Activated CD4-positive, alpha-beta memory T cell treated with anti-CD3 and anti-CD28 coated beads for 36 hours (primary cell): Measurements from ENCODE around the gene ABI1. TPM values are rescaled to one million over a fixed set of nuclear protein-coding genes. Genes with fewer than 3 reads are reported as not detected.

Experiments
- CTCF ChIA-PET: fragments of 350-600 bp; sonication (Branson Sonifier 250); formaldehyde crosslinking; loops from one replicate; lab custom pipeline; 2021; ENCODE audit warnings: antibody characterized with exemption, inconsistent platforms; lab: Charles Lee
- POLR2A ChIA-PET: fragments of 350-600 bp; sonication (Branson Sonifier 250); formaldehyde crosslinking; loops from one replicate; lab custom pipeline; 2021; ENCODE audit warnings: antibody characterized with exemption; lab: Charles Lee
- DNase-seq: peaks from one replicate; pipeline ENCODE4 v3.0.0-alpha.2; 2020
- H3K27ac Mint-ChIP-seq: one replicate; pipeline ENCODE4 v1.8.0; 2021; ENCODE audit warnings: mixed read lengths
- H3K27me3 Mint-ChIP-seq: one replicate; pipeline ENCODE4 v1.8.0; 2021; ENCODE audit warnings: mixed read lengths
- H3K36me3 Mint-ChIP-seq: one replicate; pipeline ENCODE4 v1.8.0; 2021; ENCODE audit warnings: mixed read lengths
- H3K4me1 Mint-ChIP-seq: one replicate; pipeline ENCODE4 v1.8.0; 2021; ENCODE audit warnings: low read depth, mixed read lengths
- H3K4me3 Mint-ChIP-seq: one replicate; pipeline ENCODE4 v1.8.0; 2021; ENCODE audit warnings: mild to moderate bottlenecking, mixed read lengths
- H3K9me3 Mint-ChIP-seq: one replicate; pipeline ENCODE4 v1.8.0; 2021; ENCODE audit warnings: mixed read lengths
- intact Hi-C: fragments of 100-400 bp; cut with micrococcal nuclease; formaldehyde crosslinking; loops from one replicate; pipeline ENCODE4 v1.15.1; 2023
- total RNA-seq, 2 experiments: library from RNA; stranded (reverse); gene quantifications; one replicate each; pipeline ENCODE4 v1.2.3, GENCODE V29; 2021

The ABI1 gene
- total RNA-seq, 2 experiments from 2014 or later: 55.5 to 56.2 TPM

- Mint-ChIP-seq H3K27me3 (no peaks in the 10 kb centered on the region), H3K4me3 (no peak overlapping the region), H3K4me1 (peaks cover 59% of the 10 kb centered on the region), H3K9me3 (no peaks in the 10 kb centered on the region), H3K27ac (no peak overlapping the region), H3K36me3 (peaks cover 10% of the 10 kb centered on the region)
- ChIA-PET CTCF (interaction anchor here (0.9 to 1.0 kb wide), 2 partner anchors 9 to 17 kb away, joined by 3 to 4 read pairs; partner anchors contain the start of gene ABI1), POLR2A (interaction anchor here (1.0 to 1.2 kb wide), 2 partner anchors 16 to 64 kb away, joined by 3 read pairs; partner anchors contain the start of gene ABI1)
- intact Hi-C loops: loop anchor here (5.0 kb wide), 2 partner anchors 37 to 62 kb away; no protein-coding TSS in a partner anchor
- no peak for DNase-seq
These were observed 16.3 kb downstream of the ABI1 start for GRCh38 chr10:26844396-26844975.

- intact Hi-C loops: loop anchor here (5.0 kb wide), 2 partner anchors 36 to 61 kb away; no protein-coding TSS in a partner anchor
- ChIA-PET CTCF (interaction anchor here (2.4 kb wide), 1 partner anchor 18 kb away, joined by 6 read pairs; no protein-coding TSS in a partner anchor), POLR2A (interaction anchor here (1.0 to 1.2 kb wide), 3 partner anchors 13 to 63 kb away, joined by 3 read pairs; partner anchors contain the start of gene ABI1)
- peaks cover 64% of the 10 kb centered on the region for H3K4me1 Mint-ChIP-seq
- no peak overlapping the region for H3K27ac Mint-ChIP-seq
- H3K27me3 Mint-ChIP-seq: no peaks in the 10 kb centered on the region
- H3K9me3 Mint-ChIP-seq: no peaks in the 10 kb centered on the region
- no peak overlapping the region for H3K4me3 Mint-ChIP-seq
- peaks cover 10% of the 10 kb centered on the region for H3K36me3 Mint-ChIP-seq
- no peak for DNase-seq
These were observed 17.0 kb downstream of the ABI1 start for GRCh38 chr10:26843736-26844135.

GRCh38 chr10:26841733-26842317 lies 18.9 kb downstream of the ABI1 start:
- H3K4me1 Mint-ChIP-seq: peaks cover 75% of the 10 kb centered on the region
- H3K27me3 Mint-ChIP-seq: no peaks in the 10 kb centered on the region
- POLR2A ChIA-PET: interaction anchor here (0.8 kb wide), 1 partner anchor 15 kb away, joined by 3 read pairs; no protein-coding TSS in a partner anchor

GRCh38 chr10:26840938-26841732 lies 19.6 kb downstream of the ABI1 start:
- intact Hi-C loops: loop anchor here (1.0 to 5.0 kb wide), 3 partner anchors 19 to 59 kb away; partner anchors contain the start of gene ABI1
- peaks cover 11% of the 10 kb centered on the region for H3K36me3 Mint-ChIP-seq
- ChIA-PET POLR2A (no interaction called here), CTCF (no interaction called here)
- peaks cover 4% of the 10 kb centered on the region for H3K9me3 Mint-ChIP-seq
- H3K4me3 Mint-ChIP-seq: no peak overlapping the region
- H3K27ac Mint-ChIP-seq: peak overlapping the region; percentile 46
- no peaks in the 10 kb centered on the region for H3K27me3 Mint-ChIP-seq
- no peak for DNase-seq
- peaks cover 73% of the 10 kb centered on the region for H3K4me1 Mint-ChIP-seq

More at GRCh38 chr10:26841733-26842317, 18.9 kb downstream of the ABI1 start:
- Mint-ChIP-seq H3K9me3 (no peaks in the 10 kb centered on the region), H3K4me3 (no peak overlapping the region), H3K36me3 (peaks cover 10% of the 10 kb centered on the region), H3K27ac (peak overlapping the region; percentile 14)
- no peak for DNase-seq
- CTCF ChIA-PET: interaction anchor here (0.6 to 2.4 kb wide), 2 partner anchors 10 to 20 kb away, joined by 4 to 6 read pairs; no protein-coding TSS in a partner anchor
- intact Hi-C loops: loop anchor here (5.0 kb wide), 2 partner anchors 35 to 60 kb away; no protein-coding TSS in a partner anchor

- H3K9me3 Mint-ChIP-seq: peaks cover 5% of the 10 kb centered on the region
- ChIA-PET CTCF (no interaction called here), POLR2A (interaction anchor here (0.6 kb wide), 1 partner anchor 100 kb away, joined by 3 read pairs; no protein-coding TSS in a partner anchor)
- H3K27ac Mint-ChIP-seq: peak overlapping the region; percentile 30
- peaks cover 14% of the 10 kb centered on the region for H3K36me3 Mint-ChIP-seq
- peaks cover 69% of the 10 kb centered on the region for H3K4me1 Mint-ChIP-seq
- intact Hi-C loops: loop anchor here (1.0 to 5.0 kb wide), 3 partner anchors 20 to 58 kb away; partner anchors contain the start of gene ABI1
- no peak overlapping the region for H3K4me3 Mint-ChIP-seq
- no peak for DNase-seq
- no peaks in the 10 kb centered on the region for H3K27me3 Mint-ChIP-seq
These were observed 20.7 kb downstream of the ABI1 start for GRCh38 chr10:26839966-26840627.

- peaks cover 6% of the 10 kb centered on the region for H3K9me3 Mint-ChIP-seq
- H3K36me3 Mint-ChIP-seq: peaks cover 17% of the 10 kb centered on the region
- POLR2A ChIA-PET: interaction anchor here (0.6 kb wide), 1 partner anchor 358 kb away, joined by 4 read pairs; no protein-coding TSS in a partner anchor
- no peak overlapping the region for H3K4me3 Mint-ChIP-seq
- CTCF ChIA-PET: no interaction called here
- DNase-seq: no peak
- no peak overlapping the region for H3K27ac Mint-ChIP-seq
- intact Hi-C loops: no loop called here
- peaks cover 65% of the 10 kb centered on the region for H3K4me1 Mint-ChIP-seq
- H3K27me3 Mint-ChIP-seq: no peaks in the 10 kb centered on the region
These were observed 23.6 kb downstream of the ABI1 start for GRCh38 chr10:26837139-26837538.

- no peak overlapping the region for H3K27ac Mint-ChIP-seq
- ChIA-PET CTCF (interaction anchor here (0.8 kb wide), 1 partner anchor 26 kb away, joined by 3 read pairs; the partner anchor contains the start of gene ABI1), POLR2A (no interaction called here)
- peaks cover 20% of the 10 kb centered on the region for H3K36me3 Mint-ChIP-seq
- H3K4me1 Mint-ChIP-seq: peaks cover 60% of the 10 kb centered on the region
- no peak for DNase-seq
- H3K9me3 Mint-ChIP-seq: peaks cover 10% of the 10 kb centered on the region
- intact Hi-C loops: no loop called here
- H3K27me3 Mint-ChIP-seq: no peaks in the 10 kb centered on the region
- H3K4me3 Mint-ChIP-seq: no peak overlapping the region
These were observed 25.7 kb downstream of the ABI1 start for GRCh38 chr10:26835025-26835424.

- Mint-ChIP-seq H3K27ac (no peak overlapping the region), H3K4me3 (no peak overlapping the region), H3K4me1 (peaks cover 55% of the 10 kb centered on the region), H3K36me3 (peaks cover 19% of the 10 kb centered on the region), H3K27me3 (no peaks in the 10 kb centered on the region), H3K9me3 (peaks cover 10% of the 10 kb centered on the region)
- no peak for DNase-seq
- CTCF ChIA-PET: interaction anchor here (1.3 kb wide), 1 partner anchor 10 kb away, joined by 4 read pairs; no protein-coding TSS in a partner anchor
- intact Hi-C loops: no loop called here
- POLR2A ChIA-PET: no interaction called here
These were observed 27.8 kb downstream of the ABI1 start for GRCh38 chr10:26832960-26833359.

GRCh38 chr10:26831936-26832335 lies 28.8 kb downstream of the ABI1 start:
- intact Hi-C loops: no loop called here
- Mint-ChIP-seq H3K27ac (no peak overlapping the region), H3K27me3 (no peaks in the 10 kb centered on the region), H3K36me3 (peaks cover 19% of the 10 kb centered on the region), H3K4me3 (no peak overlapping the region), H3K4me1 (peaks cover 52% of the 10 kb centered on the region), H3K9me3 (peaks cover 10% of the 10 kb centered on the region)
- CTCF ChIA-PET: interaction anchor here (0.6 kb wide), 2 partner anchors 10 to 220 kb away, joined by 3 to 4 read pairs; no protein-coding TSS in a partner anchor
- DNase-seq: no peak
- POLR2A ChIA-PET: no interaction called here

- CTCF ChIA-PET: no interaction called here
- H3K27ac Mint-ChIP-seq: no peak overlapping the region
- no peaks in the 10 kb centered on the region for H3K27me3 Mint-ChIP-seq
- intact Hi-C loops: no loop called here
- peaks cover 54% of the 10 kb centered on the region for H3K4me1 Mint-ChIP-seq
- H3K9me3 Mint-ChIP-seq: peaks cover 3% of the 10 kb centered on the region
- no peak for DNase-seq
- POLR2A ChIA-PET: no interaction called here
- no peak overlapping the region for H3K4me3 Mint-ChIP-seq
- peaks cover 14% of the 10 kb centered on the region for H3K36me3 Mint-ChIP-seq
These were observed 30.8 kb downstream of the ABI1 start for GRCh38 chr10:26829810-26830515.
